OCI-LY3 (cell line): Measurements from ENCODE around the gene HHAT.

Experiments
- CTCF ChIP-seq: fragments of 200-600, 300-600 bp; sonication (generic); IDR thresholded peaks from 2 replicates; pipeline ENCODE4 v1.5.1; 2014; ENCODE audit warnings: antibody characterized with exemption, low read length, low read depth
- EZH2phosphoT487 ChIP-seq: fragments of 200-600 bp; shearing (Covaris generic); IDR thresholded peaks from 2 replicates; pipeline ENCODE4 v1.6.1; 2018; ENCODE audit warnings: antibody characterized with exemption, mixed run types, low read depth

DNA sequence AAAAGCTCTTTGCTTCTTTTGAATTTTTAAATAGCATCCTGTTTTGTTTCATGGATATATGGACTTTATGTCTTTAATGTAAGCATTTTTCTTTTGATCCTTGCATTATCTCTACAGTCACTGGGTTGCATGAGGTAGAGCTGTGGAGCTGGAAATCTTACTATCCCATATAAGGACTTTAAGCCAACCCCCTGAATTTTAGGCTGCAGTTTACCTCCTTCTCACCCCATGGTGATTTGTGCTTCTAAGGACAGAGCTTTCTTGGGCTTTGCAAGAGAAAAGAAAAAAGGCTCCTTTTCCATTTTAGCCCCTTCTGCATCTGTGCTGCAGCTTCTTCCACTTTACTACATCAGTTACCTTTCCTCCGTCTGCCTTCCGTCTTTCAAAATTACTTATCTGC lies 373.8 kb downstream of the HHAT start:
- no peak for TF ChIP-seq CTCF
- no peak for TF ChIP-seq EZH2phosphoT487
